ENCODE measurements around the gene SNRNP27.
"Not testable (repeated sequence)": the region's sequence is repeated elsewhere in the genome, so short reads cannot be mapped to it uniquely, and the experiment has no call there.

Gene SNRNP27

GRCh38 chr2:69948032-69948962 lies 54.5 kb downstream of the SNRNP27 start:
- peak; percentile 15 for DNase-seq

GRCh38 chr2:69948963-69949645 lies 55.3 kb downstream of the SNRNP27 start:
- no peak for DNase-seq

DNA sequence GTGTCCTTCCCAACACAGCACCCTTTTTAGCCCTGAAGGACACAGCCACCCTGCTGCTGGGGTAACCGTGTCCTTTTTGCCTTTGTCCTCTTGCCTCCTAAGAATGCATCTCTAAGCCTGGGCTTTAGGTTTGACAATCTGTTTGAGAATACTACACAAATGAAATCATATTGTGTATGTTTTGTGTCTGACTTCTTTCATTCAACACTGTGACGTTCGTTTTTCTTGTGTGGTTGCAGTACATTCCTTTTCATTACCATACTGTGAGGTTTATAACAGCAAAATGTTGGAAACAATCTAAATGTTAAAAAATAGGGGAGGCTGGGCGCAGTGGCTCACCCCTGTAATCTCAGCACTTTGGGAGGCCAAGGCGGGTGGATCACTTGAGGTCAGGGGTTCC lies 56.5 kb downstream of the SNRNP27 start:
- no peak for DNase-seq

DNA sequence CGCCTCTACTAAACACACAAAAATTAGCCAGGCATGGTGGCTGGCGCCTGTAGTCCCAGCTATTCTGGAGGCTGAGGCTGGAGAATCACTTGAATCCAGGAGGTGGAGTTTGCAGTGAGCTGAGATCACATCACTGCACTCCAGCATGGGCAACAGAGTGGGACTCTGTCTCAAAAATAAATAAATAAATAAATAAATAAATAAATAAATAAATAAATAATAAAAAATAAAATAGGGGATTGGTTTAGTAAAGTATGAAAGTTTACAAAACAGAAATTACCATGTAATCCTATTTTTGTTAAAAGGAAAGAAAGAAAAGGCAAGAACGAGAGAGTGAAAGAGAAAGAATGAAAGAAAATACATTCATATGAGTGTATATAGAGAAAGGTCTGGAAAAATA lies 56.9 kb downstream of the SNRNP27 start:
- DNase-seq, result not testable (repeated sequence)

DNA sequence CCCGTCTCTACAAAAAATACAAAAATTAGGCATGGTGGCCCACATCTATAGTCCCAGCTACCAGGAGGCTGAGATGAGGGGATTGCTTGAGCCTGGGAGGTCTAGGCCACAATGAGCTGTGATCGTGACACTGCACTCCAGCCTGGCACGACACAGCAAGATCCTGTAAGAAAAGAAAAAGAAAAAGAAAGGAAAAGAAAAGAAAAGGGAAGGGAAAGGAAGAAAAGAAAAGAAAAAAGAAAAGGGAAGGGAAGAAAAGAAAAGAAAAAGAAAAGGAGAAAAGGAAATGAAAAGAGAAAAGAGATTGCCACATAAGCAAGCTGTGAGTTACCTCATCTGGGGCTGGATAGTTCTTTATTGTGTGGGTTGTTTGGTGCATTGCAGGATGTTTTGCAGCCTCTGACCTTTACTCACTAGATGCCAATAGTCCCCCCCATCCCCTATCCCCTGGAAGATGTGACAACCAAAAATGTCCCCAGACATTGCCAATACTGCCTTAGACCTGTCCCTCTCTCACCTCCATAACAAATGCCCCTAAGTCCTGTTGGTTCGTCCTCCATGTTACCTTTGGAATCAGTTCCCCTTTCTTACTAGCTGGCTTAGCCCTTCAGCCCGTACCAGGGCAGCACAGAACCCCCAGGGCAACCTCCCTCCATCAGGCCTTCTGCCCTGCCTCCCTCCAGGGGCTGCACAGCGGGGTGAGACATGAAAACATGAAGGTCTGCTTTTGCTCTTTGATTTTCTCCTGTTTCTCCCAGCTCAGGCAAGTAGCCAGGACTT lies 58.8 kb downstream of the SNRNP27 start:
- DNase-seq, result no peak

DNA sequence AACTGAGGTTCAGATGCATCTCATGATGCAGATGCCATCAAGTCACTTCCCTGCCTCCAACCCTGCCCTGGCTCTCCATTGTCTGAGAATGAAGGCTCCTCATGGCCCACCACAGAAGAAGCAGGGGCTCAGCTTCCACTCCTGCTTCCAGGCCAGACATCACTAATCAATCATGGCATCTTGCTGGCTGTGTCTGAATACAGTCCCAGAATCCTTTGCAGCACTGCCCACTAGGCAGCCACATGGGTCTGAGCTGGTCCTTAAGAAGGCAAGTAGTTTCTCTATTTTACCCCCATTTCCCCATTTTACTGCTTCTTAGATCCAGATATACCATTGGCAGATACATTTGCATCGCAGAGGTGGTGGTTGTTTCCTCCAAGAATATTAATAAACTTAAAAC lies 60.3 kb downstream of the SNRNP27 start:
- no peak for DNase-seq
